ENCODE measurements around the gene SPG11. TPM values are rescaled to one million over a fixed set of nuclear protein-coding genes. Genes with fewer than 3 reads are reported as not detected.

SPG11 gene
- total and polyA plus RNA-seq, 2 of the 13 experiments (the other 11 are each of a cell fraction or from before 2014, with no cell fraction given) = 31.5 to 40.7 TPM

DNA sequence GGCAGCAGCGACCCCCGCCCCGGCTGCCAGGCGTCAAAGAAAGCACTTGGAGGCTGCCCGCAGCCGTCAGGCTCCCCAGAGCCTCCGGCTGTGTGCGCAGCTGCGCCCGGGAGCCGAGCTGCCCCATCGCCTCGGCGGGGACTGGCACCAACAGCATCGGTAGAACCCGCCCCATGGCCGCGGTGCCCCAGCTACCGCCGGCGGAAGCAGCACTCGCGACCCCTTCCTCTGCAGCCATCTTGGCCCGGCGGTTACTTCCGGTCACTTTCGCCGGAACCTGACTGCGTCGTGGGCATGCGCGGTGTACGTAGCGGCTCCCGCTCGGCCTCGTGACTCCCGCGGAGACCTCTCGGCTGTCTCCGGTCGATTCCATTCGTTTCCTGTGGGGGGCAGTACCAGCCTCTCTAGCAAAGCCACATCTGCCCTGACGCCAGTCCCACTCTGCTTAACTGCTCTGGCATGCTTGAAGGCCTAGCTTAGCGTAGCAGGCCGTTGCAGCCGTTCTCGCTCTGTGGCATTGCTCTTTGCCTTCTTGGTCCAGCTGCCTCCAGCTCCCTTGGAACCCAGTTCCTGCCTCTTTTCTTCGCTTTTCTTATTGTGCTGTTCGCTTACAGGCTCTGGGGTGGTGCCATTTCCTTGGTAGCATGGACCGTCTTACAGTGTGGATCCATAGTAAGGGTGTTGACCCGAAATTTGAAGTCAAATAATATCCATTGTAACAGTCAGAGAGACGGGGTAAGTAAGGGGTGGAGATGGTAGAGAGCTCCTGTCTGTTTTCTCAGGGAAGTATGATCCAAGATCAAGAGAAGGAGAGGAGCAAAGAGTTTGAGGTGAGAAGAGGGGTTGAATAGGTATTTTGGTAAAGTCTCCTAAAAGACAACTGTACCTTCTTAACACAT, at the start of gene SPG11 (continued):
- TF ChIP-seq MEF2D (CRISPR knock-in tag; IDR thresholded peaks at IDR 0.05) (peak; percentile 66; the same call in 1 of the 2 replicates), SALL2 (CRISPR knock-in tag; IDR thresholded peaks at IDR 0.05) (peak; percentile 90), KDM2A (CRISPR knock-in tag; IDR thresholded peaks at IDR 0.05; ENCODE audit: borderline replicate concordance, low read depth) (peak; percentile 65; the same call in 1 of the 2 replicates), SIX4 (CRISPR knock-in tag; IDR thresholded peaks at IDR 0.05) (no peak; the same call in 1 of the 2 replicates), PHF5A (CRISPR knock-in tag; IDR thresholded peaks at IDR 0.05; ENCODE audit: low read depth, unreplicated experiment) (peak; percentile 84), AGO2 (optimal IDR thresholded peaks at IDR 0.05; ENCODE audit: low read depth, low read length) (peak; percentile 93), ZNF816 (CRISPR knock-in tag; IDR thresholded peaks at IDR 0.05; ENCODE audit: borderline replicate concordance) (peak; percentile 63; the same call in 1 of the 2 replicates), ZNF691 (CRISPR knock-in tag; IDR thresholded peaks at IDR 0.05; ENCODE audit: borderline replicate concordance, low read depth) (peak; percentile 86), PCBP1 (IDR thresholded peaks at IDR 0.05; ENCODE audit: borderline replicate concordance, low read depth, low read length) (peak; percentile 58; the same call in 1 of the 2 replicates), ZFP90 (CRISPR knock-in tag; IDR thresholded peaks at IDR 0.05; ENCODE audit: borderline replicate concordance) (peak; percentile 90), NRL (CRISPR knock-in tag; IDR thresholded peaks at IDR 0.05; ENCODE audit: borderline replicate concordance) (peak; percentile 92; the same call in 1 of the 2 replicates), ETV6 (CRISPR knock-in tag; conservative IDR thresholded peaks at IDR 0.05) (no peak), YY1 (IDR thresholded peaks at IDR 0.05; ENCODE audit: insufficient read depth, insufficient replicate concordance, low read depth, low read length) (peak; percentile 98), SMYD3 (CRISPR knock-in tag; IDR thresholded peaks at IDR 0.05) (no peak; the same call in 1 of the 2 replicates), RNF2 (conservative IDR thresholded peaks at IDR 0.05; ENCODE audit: low read depth) (peak; percentile 95), CBFB (CRISPR knock-in tag; IDR thresholded peaks at IDR 0.05) (peak; percentile 62), U2AF2 (IDR thresholded peaks at IDR 0.05; ENCODE audit: low read depth, low read length) (no peak), SRSF9 (IDR thresholded peaks at IDR 0.05; ENCODE audit: borderline replicate concordance, insufficient read depth, low read depth, low read length, poor library complexity, severe bottlenecking) (no peak), PHF20 (CRISPR knock-in tag; IDR thresholded peaks at IDR 0.05) (peak; percentile 92), ZNF136 (CRISPR knock-in tag; IDR thresholded peaks at IDR 0.05; ENCODE audit: low read depth) (peak; percentile 77; the same call in 1 of the 2 replicates), SIX1 (CRISPR knock-in tag; IDR thresholded peaks at IDR 0.05; ENCODE audit: borderline replicate concordance) (no peak), ARID3A (IDR thresholded peaks at IDR 0.05; ENCODE audit: low read depth, low read length) (no peak; the same call in 1 of the 2 replicates), ZNF33A (CRISPR knock-in tag; IDR thresholded peaks at IDR 0.05; ENCODE audit: borderline replicate concordance) (no peak), SMC3 (IDR thresholded peaks at IDR 0.05; ENCODE audit: low read length) (peak; percentile 76), ZNF598 (CRISPR knock-in tag; IDR thresholded peaks at IDR 0.05; ENCODE audit: borderline replicate concordance) (peak; percentile 8; the same call in 1 of the 2 replicates)
- TF ChIP-seq, protein P1, sequence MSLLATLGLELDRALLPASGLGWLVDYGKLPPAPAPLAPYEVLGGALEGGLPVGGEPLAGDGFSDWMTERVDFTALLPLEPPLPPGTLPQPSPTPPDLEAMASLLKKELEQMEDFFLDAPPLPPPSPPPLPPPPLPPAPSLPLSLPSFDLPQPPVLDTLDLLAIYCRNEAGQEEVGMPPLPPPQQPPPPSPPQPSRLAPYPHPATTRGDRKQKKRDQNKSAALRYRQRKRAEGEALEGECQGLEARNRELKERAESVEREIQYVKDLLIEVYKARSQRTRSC (CRISPR knock-in tag; IDR thresholded peaks at IDR 0.05; ENCODE audit: low read depth) = no peak
